BLaER1 treated with 17β-estradiol and CSF1 and Interleukin-3, amounts not matched to agents 10 nM and 100 nM (cell line): ENCODE results near the gene VMAC.
"Not testable (repeated sequence)": the region's sequence is repeated elsewhere in the genome, so short reads cannot be mapped to it uniquely, and the experiment has no call there.

ENCODE experiments used
- H3K27ac ChIP-seq, 11 experiments: shearing (Covaris generic); formaldehyde crosslinking; 2 replicates each; pipeline ENCODE4 v1.8.1; 2022
- H3K27me3 ChIP-seq, 11 experiments: shearing (Covaris generic); formaldehyde crosslinking; 2 replicates each; pipeline ENCODE4 v1.8.1; 2022
- H3K36me3 ChIP-seq, 11 experiments: shearing (Covaris generic); formaldehyde crosslinking; 2 replicates each; pipeline ENCODE4 v1.8.1; 2022
- H3K4me1 ChIP-seq, 10 experiments: shearing (Covaris generic); formaldehyde crosslinking; 2 replicates each; pipeline ENCODE4 v1.8.1; 2022
- H3K4me2 ChIP-seq, 11 experiments: shearing (Covaris generic); formaldehyde crosslinking; 2 replicates each; pipeline ENCODE4 v1.8.1; 2022
- H3K4me3 ChIP-seq, 10 experiments: shearing (Covaris generic); formaldehyde crosslinking; 2 replicates each; pipeline ENCODE4 v1.8.1; 2022
- H3K9ac ChIP-seq, 11 experiments: shearing (Covaris generic); formaldehyde crosslinking; 2 replicates each; pipeline ENCODE4 v1.8.1; 2022
- H3K9me3 ChIP-seq, 11 experiments: shearing (Covaris generic); formaldehyde crosslinking; replicated peaks in 1 of 11; 2 replicates each; pipeline ENCODE4 v1.8.1; 2022
- H4K20me1 ChIP-seq, 11 experiments: shearing (Covaris generic); formaldehyde crosslinking; 2 replicates each; pipeline ENCODE4 v1.8.1; 2022
- Cebpa-rat ChIP-seq, 11 experiments: shearing (Covaris generic); IDR thresholded peaks; 2 replicates each; pipeline ENCODE4 v1.8.1; 2022

VMAC gene

GRCh38 chr19:5882421-5882968 is 22.2 kb upstream of the VMAC start:
- H3K4me2 ChIP-seq = no peak overlapping the region
- TF ChIP-seq Cebpa-rat (IDR thresholded peaks at IDR 0.05) = no peak
- no peaks in the 10 kb centered on the region for H3K27me3 ChIP-seq
- H3K9me3 ChIP-seq = no peaks in the 10 kb centered on the region
- no peaks in the 10 kb centered on the region for H4K20me1 ChIP-seq
- H3K9ac ChIP-seq = no peak overlapping the region
- H3K4me3 ChIP-seq = no peak overlapping the region
- H3K27ac ChIP-seq = no peak overlapping the region
- peaks cover 5 to 22% (median 13%) of the 10 kb centered on the region in 10 experiments; a peak in 16 of 20 replicates for H3K4me1 ChIP-seq
- H3K36me3 ChIP-seq = no peaks in the 10 kb centered on the region

GRCh38 chr19:5883157-5883873 is 21.4 kb upstream of the VMAC start:
- H3K4me1 ChIP-seq = peaks cover 5 to 22% (median 8%) of the 10 kb centered on the region in 10 experiments; a peak in 15 of 20 replicates
- H3K36me3 ChIP-seq, H3K4me2 ChIP-seq, H3K9ac ChIP-seq, H3K9me3 ChIP-seq, H3K4me3 ChIP-seq, H4K20me1 ChIP-seq, H3K27me3 ChIP-seq, H3K27ac ChIP-seq: not testable (repeated sequence)

- not testable (repeated sequence) for H3K9me3 ChIP-seq, H3K36me3 ChIP-seq, H4K20me1 ChIP-seq, H3K4me3 ChIP-seq, H3K27ac ChIP-seq, H3K9ac ChIP-seq, H3K27me3 ChIP-seq
- Histone ChIP-seq H3K4me1 (peaks cover 5 to 22% (median 8%) of the 10 kb centered on the region in 10 experiments; a peak in 15 of 20 replicates), H3K4me2 (peak overlapping the region in 3 of 11 experiments; percentile 20 to 62 (median 54); a peak in 4 of 22 replicates)
These were observed 20.4 kb upstream of the VMAC start for GRCh38 chr19:5884065-5884811.

DNA sequence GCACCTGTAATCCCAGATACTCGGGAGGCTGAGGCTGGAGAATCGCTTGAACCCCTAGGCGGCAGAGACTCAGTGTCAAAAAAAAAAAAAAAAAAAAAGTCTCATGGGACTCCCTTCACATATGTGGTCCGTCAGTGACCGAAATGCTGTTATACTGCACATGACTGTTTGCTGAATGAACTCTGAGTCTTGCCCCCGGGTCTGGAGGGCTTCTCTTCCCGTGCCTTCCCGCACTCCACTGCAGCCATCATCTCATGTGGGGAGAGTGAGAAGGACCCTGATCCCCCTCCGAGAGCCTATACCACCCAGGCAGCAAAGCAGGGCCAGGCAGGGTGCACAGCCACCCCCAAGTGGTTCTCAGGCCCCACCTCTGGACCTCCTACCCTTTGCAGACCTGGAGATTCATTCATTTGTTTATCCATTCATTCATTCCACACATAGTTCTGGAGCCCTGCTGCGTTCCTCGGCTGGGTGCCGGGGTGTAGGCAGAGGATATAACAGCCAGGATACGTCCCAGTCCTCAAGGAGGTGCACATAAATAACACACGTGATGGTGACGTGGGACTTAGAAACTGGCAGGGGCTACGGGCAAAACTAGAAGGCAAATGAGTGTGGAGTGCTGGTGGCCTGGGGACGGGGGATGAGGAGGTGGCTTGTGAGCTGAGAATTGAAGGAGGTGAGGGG is 15.2 kb upstream of the VMAC start:
- Histone ChIP-seq H3K9me3 (no peaks in the 10 kb centered on the region), H3K4me3 (no peak overlapping the region), H4K20me1 (peaks cover 0 to 32% (median 24%) of the 10 kb centered on the region in 11 experiments; a peak in 18 of 22 replicates), H3K9ac (no peak overlapping the region), H3K36me3 (peaks cover 2 to 16% (median 8%) of the 10 kb centered on the region in 11 experiments; a peak in 16 of 22 replicates), H3K4me1 (peaks cover 0 to 24% (median 4%) of the 10 kb centered on the region in 10 experiments; a peak in 9 of 20 replicates), H3K27me3 (no peaks in the 10 kb centered on the region), H3K27ac (no peak overlapping the region), H3K4me2 (no peak overlapping the region)
- no peak for TF ChIP-seq Cebpa-rat (IDR thresholded peaks at IDR 0.05)

DNA sequence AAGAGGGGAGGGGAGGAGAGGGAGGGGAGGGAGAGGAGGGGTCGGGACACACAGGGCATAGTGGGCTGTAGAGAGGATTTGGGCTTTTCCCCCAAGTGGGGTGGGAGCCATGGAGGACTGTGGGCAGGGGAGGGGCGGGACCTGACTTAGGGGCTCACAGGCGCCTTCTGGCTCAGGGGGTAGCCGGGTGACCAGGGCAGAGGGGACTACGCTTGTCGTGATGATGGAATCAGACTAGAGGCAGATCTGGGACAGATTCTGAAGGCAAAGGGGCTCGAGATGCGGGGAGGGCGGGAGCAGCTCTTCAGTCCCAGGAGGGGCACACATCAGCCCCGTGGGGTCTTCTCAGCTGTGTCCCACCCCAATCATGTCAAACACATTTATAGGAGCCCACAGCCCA is 14.6 kb upstream of the VMAC start:
- Histone ChIP-seq H3K27ac (no peak overlapping the region), H3K9me3 (no peaks in the 10 kb centered on the region), H3K27me3 (no peaks in the 10 kb centered on the region), H4K20me1 (peaks cover 0 to 39% (median 30%) of the 10 kb centered on the region in 11 experiments; a peak in 19 of 22 replicates), H3K4me2 (peak overlapping the region in 3 of 11 experiments; percentile 10 to 30 (median 15); a peak in 3 of 22 replicates), H3K36me3 (peaks cover 9 to 23% (median 15%) of the 10 kb centered on the region in 11 experiments), H3K4me1 (peaks cover 0 to 24% (median 2%) of the 10 kb centered on the region in 10 experiments; a peak in 8 of 20 replicates), H3K9ac (no peak overlapping the region), H3K4me3 (no peak overlapping the region)
- no peak for TF ChIP-seq Cebpa-rat (IDR thresholded peaks at IDR 0.05)

- Histone ChIP-seq H3K4me1 (peaks cover 0 to 24% (median 2%) of the 10 kb centered on the region in 10 experiments; a peak in 7 of 20 replicates), H3K4me2 (0 out of 22 replicates have a peak overlapping the region, but pooled peaks of 2 of the 11 experiments have one; percentile 6 to 10)
These were observed 13.1 kb upstream of the VMAC start for GRCh38 chr19:5891572-5891937.

DNA sequence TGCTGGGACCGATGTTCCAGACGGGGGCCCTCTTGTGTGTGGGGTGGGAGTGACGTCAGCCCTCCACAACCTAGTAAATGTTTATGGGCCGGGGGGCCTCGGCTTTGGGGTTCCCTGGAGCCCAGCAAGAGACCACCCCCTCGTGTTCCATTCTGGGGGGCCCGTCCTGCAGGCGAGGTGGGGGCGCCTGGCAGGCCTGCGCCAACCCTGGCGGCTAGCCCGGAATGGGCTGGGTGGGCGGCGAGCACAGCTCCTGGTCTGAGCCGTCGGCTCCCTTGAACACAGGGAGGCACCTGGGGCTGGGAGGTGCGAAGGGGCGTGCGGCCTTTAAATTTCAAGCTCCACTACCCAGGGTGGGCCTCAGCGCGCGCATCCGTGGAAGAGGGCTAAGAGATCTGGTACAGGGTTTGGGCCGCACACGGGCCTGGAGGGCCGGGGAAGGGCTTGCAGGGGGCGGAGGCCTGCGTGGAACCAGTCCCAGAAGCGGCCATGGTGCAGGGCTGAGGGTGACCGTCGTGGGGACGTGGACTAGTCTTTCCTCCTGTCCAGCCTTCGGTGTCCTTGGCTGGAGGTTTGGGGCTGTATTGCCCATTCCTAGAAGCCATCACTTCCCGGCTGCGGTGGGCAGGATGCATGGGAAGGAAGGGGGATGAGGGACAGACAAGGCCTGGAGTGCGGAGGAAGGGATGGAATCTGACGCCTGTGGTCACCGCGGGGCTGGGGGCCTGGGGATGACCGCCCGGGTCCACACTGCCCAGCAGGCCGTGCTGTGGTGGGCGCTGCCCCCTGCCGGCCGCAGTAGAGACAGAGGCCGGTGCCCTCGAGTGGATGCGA is 12.5 kb upstream of the VMAC start:
- Histone ChIP-seq H3K36me3 (peaks cover 26 to 42% (median 33%) of the 10 kb centered on the region in 11 experiments), H3K27ac (no peak overlapping the region), H3K9ac (peak overlapping the region in 2 of 11 experiments; percentile 12 to 37; a peak in 2 of 22 replicates), H3K4me3 (no peak overlapping the region), H3K9me3 (no peaks in the 10 kb centered on the region), H4K20me1 (peaks cover 12 to 59% (median 48%) of the 10 kb centered on the region in 11 experiments), H3K27me3 (no peaks in the 10 kb centered on the region), H3K4me1 (peaks cover 0 to 24% (median 2%) of the 10 kb centered on the region in 10 experiments; a peak in 7 of 20 replicates), H3K4me2 (0 out of 22 replicates have a peak overlapping the region, but pooled peaks of 1 of the 11 experiments have one; percentile 1)
- no peak for TF ChIP-seq Cebpa-rat (IDR thresholded peaks at IDR 0.05)

More at GRCh38 chr19:5891572-5891937, 13.1 kb upstream of the VMAC start:
- peaks cover 6 to 53% (median 42%) of the 10 kb centered on the region in 11 experiments; a peak in 21 of 22 replicates for H4K20me1 ChIP-seq
- H3K27ac ChIP-seq = no peak overlapping the region
- H3K27me3 ChIP-seq = no peaks in the 10 kb centered on the region
- H3K9ac ChIP-seq = peak overlapping the region in 3 of 11 experiments; percentile 18 to 58 (median 37); a peak in 2 of 22 replicates
- H3K36me3 ChIP-seq = peaks cover 20 to 36% (median 27%) of the 10 kb centered on the region in 11 experiments
- no peaks in the 10 kb centered on the region for H3K9me3 ChIP-seq
- no peak overlapping the region for H3K4me3 ChIP-seq
- TF ChIP-seq Cebpa-rat (IDR thresholded peaks at IDR 0.05) = no peak

- H3K27me3 ChIP-seq = no peaks in the 10 kb centered on the region
- peaks cover 33 to 49% (median 39%) of the 10 kb centered on the region in 11 experiments for H3K36me3 ChIP-seq
- no peaks in the 10 kb centered on the region for H3K9me3 ChIP-seq
- H3K4me2 ChIP-seq = no peak overlapping the region
- H3K27ac ChIP-seq = no peak overlapping the region
- no peak for TF ChIP-seq Cebpa-rat (IDR thresholded peaks at IDR 0.05)
- peaks cover 19 to 65% (median 55%) of the 10 kb centered on the region in 11 experiments for H4K20me1 ChIP-seq
- H3K4me1 ChIP-seq = peaks cover 0 to 24% (median 2%) of the 10 kb centered on the region in 10 experiments; a peak in 7 of 20 replicates
- H3K4me3 ChIP-seq = no peak overlapping the region
- H3K9ac ChIP-seq = no peak overlapping the region
These were observed 11.8 kb upstream of the VMAC start for GRCh38 chr19:5892772-5893275.
